Suppressor macrophage treated with lipopolysaccharide for 1 hour (primary cell): ENCODE results near the gene SERINC5.
"Not testable (repeated sequence)": the region's sequence is repeated elsewhere in the genome, so short reads cannot be mapped to it uniquely, and the experiment has no call there.

Experiments
- DNase-seq, 3 donors: peaks; one replicate each; pipeline ENCODE4 v3.0.0-alpha.2; 2020 to 2022

Gene SERINC5

DNA sequence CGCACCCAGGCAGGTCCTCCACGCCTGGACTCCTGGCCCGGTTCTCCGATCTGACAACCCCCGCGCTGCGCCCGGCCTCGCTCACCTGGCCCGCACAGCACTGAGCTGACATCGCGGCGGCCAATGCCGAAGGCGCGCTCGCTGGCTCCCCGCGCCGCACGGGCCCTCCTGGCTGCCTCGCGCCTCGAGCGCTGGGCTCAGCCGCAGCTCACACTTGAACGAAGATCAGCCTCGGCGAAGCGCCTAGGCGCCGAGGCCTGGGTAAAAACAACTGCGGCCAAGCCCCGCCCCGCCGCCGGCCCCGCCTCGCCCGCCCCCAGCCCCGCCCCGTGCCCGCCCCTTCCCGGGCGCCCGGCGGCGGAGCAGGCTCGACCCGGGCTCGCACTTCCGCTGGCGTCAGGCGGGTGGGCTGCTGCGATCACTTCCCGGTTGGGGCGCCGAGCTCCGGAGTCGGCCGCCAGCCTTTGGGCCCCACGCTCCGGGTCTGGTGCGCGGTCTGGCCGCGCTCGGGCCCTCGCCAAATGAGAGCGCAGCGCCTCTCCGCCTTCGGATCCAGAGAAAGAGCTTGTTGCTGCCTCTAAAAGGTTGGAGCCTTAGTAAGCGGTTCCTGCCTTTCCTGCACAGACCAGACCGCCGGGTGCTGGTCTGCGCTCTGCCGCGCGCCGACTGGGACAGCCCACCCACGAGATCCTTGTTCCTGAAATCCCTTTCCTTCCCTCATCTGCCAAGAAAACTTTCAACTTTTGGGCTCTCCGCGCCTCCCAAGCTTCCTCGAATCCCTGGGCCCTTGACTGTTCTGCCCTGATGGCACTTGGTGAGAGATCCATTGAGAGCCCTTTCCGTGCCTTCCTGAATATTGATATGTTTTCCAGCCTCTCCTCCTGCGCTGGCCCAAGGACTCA is at the start of gene SERINC5:
SERINC5 (minus strand) TSS at position 238 of the 902 bp plus-strand sequence; CDS start at position 112, 126 bp downstream.
- DNase-seq, result peak; percentile 91 to 96 (median 92)

DNA sequence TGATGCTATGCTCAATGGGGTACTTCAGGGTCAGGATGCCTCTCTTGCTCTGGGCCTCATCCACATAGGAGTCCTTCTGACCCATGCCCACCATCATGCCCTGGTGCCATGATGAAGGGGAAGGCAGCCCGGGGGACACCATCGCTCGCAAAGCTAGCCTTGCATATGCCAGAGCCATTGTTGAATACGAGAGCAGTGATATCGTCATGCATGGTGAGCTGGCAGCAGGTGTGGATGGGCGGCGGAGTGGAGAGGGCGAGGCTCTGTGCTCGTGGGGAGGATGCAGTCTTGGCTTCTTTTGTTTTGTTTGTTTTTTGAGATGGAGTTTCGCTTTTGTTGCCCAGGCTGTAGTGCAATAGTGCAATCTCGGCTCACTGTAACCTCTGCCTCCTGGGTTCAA is 46.8 kb upstream of the SERINC5 start:
- no peak for DNase-seq

DNA sequence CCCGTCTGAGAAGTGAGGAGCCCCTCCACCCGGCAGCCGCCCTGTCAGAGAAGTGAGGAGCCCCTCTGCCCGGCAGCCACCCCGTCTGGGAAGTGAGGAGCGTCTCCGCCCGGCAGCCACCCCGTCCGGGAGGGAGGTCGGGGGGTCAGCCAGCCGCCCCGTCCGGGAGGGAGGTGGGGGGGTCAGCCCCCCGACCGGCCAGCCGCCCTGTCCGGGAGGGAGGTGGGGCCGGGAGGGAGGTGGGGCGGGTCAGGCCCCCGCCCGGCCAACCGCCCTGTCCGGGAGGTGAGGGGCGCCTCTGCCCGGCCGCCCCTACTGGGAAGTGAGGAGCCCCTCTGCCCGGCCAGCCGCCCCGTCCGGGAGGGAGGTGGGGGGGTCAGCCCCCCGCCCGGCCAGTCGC is 45.5 kb upstream of the SERINC5 start:
- not testable (repeated sequence) for DNase-seq

DNA sequence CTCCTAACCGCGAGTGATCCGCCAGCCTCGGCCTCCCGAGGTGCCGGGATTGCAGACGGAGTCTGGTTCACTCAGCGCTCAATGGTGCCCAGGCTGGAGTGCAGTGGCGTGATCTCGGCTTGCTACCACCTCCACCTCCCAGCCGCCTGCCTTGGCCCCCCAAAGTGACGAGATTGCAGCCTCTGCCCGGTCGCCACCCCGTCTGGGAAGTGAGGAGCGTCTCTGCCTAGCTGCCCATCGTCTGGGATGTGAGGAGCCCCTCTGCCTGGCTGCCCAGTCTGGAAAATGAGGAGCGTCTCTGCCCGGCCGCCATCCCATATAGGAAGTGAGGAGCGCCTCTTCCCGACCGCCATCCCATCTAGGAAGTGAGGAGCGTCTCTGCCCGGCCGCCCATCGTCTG is 44.9 kb upstream of the SERINC5 start:
- not testable (repeated sequence) for DNase-seq

DNA sequence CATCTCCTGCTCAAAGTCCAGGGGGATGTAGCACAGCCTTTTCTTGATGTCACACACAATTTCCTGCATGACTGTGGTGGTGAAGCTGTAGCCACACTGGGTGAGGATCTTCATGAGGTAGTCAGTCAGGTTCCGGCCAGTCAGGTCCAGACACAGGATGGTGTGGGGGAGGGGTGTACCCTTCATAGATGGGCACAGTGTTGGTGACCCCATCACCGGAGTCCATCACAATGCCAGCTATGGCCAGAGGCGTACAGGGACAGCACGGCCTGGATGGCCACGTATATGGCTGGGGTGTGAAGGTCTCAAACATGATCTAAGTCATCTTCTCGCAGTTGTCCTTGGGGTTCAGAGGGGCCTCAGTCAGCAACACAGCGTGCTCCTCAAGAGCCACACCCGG is 44.3 kb upstream of the SERINC5 start:
- no peak for DNase-seq

DNA sequence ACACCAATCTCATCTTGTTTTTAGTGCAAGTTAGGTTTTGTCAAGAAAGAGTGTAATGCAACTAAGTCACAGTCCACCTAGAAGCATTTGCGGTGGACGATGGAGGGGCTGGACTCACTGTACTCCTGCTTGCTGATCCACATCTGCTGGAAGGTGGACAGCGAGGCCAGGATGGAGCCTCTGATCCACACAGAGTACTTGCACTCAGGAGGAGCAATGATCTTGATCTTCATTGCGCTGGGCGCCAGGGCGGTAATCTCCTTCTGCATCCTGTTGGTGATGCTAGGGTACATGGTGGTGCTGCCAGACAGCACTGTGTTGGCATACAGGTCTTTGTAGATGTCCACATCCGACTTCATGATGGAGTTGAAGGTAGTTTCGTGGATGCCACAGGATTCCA is 43.8 kb upstream of the SERINC5 start:
- no peak for DNase-seq

DNA sequence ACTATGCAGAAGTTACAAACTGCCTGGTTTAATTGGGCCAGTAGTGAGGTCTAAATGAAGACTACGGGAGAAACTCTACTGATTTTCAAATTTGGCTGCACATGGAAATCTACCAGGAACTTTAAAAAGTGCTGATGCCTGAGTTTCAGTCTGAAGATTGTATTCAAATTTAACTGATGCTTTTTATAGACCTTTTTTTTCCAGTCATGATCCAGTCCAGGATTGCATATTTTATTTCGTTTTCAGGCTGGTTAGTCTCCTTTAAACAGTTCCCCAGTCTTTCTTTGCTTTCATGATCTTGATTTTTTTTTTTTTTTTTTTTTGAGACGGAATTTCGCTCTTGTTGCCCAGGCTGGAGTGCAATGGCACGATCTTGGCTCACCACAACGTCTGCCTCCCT is 40.3 kb upstream of the SERINC5 start:
- DNase-seq, result no peak

DNA sequence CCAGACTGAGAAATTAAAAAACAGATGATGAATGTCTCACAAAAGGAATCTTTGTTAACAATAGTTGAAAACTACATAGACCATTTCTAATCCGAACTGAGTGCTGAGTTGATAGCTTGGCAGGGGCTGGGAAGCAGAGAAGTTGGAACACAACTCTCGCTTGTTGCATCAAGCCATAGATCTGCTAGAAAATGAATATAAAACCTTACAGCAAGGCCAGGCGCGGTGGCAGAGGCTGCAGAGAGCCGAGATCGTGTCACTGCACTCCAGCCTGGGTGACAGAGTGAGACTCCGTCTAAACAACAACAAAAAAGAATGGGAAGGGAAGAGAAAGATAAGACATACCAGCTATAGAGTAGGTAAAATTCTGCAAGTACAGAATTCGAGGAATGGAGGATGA is 35.9 kb upstream of the SERINC5 start:
- DNase-seq, result no peak

DNA sequence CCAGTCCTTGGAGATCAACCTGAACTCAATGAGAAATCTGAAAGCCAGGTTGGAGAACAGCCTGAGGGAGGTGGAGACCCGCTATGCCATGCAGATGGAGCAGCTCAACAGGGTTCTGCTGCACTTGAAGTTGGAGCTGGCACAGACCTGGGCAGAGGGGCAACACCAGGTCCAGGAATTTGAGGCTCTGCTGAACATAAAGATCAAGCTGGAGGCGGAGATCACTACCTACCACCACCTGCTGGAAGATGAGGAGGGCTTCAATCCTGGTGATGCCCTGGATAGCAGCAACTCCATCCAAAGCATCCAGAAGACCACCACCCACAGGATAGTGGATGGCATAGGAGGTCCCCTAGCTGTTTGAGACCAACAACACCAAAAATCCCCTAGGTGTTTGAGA is 33.5 kb upstream of the SERINC5 start:
- DNase-seq, result no peak

DNA sequence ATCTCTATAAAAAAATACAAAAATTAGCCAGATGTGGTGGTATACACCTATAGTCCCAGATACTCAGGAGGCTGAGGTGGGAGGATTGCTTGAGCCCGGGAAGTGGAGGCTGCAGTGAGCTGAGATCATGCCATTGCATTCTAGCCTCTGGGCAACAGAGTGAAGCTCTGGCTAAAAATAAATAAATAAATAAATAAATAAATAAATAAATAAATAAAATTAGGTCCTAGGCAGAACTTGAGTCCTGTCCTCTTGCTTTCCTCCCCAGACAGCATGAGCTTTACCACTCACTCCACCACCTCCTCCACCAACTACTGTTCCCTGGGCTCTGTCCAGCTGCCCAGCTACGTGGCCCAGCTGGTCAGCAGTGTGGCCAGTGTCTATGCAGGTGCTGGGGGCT is 32.3 kb upstream of the SERINC5 start:
- no peak for DNase-seq

DNA sequence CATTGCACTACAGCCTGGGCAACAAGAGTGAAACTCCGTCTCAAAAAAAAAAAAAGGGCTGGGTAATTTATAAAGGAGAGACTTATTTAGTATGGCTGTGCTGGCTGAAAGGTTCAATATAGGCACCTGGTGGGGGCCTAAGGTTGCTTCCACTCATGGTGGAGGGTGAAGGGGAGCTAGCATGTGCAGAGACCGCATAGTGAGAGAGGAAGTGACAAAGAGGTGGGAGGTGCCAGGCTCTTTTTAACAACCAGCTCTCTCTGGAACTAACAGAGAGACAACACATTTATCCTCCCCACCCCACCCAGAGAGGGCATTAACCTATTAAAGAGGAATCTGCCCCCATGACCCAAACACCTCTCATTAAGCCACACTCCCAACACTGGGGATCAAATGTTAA is 28.9 kb upstream of the SERINC5 start:
- DNase-seq, result peak in 1 of 3 donors; percentile 16

DNA sequence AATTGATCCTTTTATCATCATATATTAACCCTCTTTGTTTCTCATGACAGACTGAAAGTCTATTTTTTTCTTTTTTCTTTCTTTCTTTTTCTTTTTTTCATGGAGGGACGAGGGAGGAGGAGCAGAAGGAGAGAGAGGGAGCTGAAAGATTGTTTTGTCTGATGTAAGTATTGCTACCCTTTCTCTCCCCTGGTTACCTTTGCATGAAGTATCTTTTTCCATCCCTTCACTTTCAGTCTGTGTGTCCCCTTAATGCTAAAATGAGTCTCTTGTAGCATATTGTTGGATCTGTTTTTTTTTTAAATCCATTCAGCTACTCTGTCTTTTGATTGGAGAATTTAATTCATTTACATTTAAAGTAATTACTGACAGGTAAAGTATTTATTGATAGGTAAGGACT is 27.5 kb upstream of the SERINC5 start:
- DNase-seq, result no peak

DNA sequence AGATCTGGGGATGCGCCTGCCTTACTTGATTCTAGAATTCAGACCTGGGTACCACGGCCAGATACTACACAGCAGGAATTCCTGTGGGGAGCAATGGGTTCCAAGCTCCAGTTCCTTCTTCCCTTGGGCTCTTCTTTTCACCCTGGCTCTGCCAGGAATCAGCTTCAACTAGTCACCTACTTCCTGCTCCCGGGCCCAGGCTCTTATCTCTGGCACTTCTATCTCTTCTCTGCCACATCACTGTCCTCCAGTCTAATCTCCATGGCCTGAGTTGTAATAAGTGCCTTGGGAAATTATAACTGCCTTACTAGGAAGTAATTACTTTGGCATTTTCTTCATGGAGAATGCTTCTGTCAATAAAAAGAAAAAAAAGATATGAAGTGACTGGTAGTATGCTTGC is 26.2 kb upstream of the SERINC5 start:
- DNase-seq, result no peak

DNA sequence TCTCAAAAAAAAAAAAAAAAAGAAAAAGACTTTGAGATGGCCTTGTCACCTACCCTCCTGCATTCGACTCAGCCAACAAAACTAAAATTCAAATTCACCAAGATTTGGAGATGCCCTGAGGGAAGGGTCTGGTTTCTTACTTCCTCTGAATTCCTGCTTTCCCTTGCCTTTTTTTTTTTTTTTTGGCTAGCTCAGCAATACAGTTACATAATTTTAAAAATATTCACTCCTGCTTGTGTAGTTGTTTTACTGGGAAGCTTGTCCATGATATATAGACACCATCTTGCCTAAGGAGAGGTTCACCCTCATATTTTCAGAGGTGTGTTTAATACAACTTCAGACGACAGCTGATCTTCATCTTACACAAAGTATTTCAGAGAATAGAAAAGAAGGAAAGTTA is 21.3 kb upstream of the SERINC5 start:
- DNase-seq, result no peak

DNA sequence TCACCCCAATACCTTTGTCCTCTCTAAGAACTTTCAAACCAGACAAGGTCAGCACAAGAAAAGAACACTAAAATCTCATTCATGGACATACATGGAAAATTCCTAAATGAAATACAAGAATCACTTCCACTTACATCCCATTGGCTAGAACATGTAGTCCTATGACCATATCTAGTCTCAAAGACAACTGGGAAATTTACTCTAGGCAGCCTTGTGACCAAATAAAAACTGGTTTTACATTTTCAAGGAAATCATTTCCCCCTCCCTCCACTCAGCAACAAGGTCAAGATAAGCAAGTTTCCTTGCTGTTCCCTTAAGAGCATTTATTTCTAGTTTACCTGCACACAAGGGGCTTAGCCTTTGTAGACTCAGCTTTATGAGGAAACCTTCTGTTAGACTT is 20.3 kb upstream of the SERINC5 start:
- no peak for DNase-seq

DNA sequence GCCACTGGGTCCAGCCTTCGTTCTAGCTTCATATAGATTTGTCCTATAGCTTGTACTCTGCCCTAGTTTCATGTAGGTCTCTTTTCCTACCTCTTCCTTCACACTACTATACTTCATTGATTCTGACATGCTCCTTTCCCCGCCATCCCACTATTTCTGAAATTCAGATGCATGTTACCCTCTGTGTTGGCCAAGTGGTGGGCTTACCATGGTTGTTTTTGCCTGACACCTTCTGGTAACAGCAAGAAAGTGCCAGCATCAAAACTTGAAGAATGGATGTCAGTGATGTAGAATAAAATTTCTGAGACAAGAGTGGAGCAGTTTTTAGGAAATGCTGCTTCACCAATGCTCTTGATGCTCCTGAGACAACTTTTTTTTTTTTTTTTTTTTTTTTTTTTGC is 19.5 kb upstream of the SERINC5 start:
- DNase-seq, result no peak

DNA sequence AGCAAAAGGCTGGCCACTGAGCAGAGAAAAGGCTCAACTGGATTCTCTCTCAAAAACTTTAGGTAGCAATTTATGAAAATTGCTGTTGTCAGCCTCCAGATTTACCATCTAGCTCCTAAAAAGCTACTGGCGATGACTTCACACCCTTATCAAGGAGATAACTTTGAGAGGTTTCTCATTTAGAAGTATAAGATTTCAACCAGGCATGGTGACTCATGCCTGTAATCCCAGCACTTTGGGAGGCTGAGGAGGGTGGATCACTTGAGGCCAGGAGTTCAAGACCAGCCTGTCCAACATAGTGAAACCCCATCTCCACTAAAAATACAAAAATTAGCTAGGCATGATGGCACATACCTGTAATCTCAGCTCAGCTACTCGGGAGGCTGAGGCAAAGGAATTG is 14.7 kb upstream of the SERINC5 start:
- not testable (repeated sequence) for DNase-seq

DNA sequence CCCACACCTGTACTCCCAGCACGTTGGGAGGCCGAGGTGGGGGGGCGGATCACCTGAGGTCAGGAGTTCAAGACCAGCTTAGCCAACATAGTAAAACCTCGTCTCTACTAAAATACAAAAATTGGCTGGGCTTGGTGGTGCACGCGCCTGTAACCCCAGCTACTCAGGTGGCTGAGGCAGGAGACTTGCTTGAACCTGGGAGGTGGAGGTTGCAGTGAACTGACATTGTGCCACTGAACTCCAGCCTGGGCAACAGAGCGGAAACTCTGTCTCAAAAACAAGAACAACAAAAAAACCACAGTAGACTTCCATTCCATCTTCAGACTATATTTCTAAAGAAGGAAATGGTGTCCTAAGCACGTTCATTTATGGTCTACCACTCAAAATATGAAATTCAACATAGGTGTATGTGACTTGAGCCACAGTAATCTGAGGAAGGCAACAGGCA is 14.2 kb upstream of the SERINC5 start:
- no peak for DNase-seq

DNA sequence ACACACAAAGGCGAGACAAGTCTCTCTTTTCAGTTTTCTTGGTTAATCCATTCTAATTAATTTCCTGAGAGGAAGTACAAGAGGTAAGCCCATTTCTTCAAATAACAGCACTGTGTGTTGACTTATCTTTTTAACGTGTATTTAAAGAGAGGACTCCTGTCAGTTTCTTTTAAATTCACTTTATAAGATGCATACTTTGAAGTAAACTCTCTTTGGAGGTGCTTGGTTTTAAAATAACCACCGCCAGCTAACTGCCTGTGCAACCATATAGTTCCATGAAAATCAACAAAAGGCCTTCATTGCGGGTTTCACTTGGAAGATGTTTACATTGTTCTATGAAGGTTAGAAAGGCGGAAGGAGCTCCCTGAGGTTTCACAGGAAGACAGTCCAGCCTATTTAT is 13.1 kb upstream of the SERINC5 start:
- DNase-seq, result no peak

DNA sequence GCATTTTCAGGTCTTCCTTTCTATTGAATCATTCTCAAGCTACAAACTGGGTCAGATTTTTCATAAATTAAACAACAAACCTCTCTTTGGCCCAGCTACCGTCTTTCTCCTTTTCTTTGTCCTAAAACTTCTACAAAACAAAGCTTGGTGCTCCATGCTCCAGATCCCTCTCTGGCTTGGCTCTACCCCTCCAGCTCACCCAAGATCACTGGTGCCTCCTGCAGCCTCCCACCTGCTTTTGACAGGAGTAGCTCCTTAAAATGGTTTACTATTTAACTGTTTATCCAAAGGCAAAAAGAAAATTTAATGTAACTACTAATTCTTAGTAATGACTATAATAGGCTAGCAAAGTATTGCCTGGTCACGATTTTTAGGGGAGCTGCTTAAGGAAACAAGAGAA is 10.7 kb upstream of the SERINC5 start:
- no peak for DNase-seq

DNA sequence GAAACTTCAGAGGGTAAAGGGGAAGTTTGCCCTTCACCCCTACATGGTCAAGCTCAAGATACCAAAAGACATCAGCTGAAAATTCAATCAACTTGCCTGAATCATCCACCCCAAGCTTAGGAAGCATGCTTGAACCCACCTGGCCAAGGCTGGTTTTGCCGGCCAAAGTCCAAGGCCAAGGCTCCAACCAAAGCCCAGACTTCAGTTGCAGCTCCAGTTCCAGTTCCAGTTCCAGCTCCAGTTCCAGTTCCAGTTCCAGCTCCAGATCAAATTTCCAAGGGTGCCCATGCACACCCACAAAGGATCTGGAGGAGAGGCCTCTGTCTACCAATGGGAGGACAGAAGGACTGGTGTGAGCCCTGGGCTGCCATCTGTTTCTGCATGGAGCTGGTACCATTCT is 4.6 kb upstream of the SERINC5 start:
- no peak for DNase-seq

DNA sequence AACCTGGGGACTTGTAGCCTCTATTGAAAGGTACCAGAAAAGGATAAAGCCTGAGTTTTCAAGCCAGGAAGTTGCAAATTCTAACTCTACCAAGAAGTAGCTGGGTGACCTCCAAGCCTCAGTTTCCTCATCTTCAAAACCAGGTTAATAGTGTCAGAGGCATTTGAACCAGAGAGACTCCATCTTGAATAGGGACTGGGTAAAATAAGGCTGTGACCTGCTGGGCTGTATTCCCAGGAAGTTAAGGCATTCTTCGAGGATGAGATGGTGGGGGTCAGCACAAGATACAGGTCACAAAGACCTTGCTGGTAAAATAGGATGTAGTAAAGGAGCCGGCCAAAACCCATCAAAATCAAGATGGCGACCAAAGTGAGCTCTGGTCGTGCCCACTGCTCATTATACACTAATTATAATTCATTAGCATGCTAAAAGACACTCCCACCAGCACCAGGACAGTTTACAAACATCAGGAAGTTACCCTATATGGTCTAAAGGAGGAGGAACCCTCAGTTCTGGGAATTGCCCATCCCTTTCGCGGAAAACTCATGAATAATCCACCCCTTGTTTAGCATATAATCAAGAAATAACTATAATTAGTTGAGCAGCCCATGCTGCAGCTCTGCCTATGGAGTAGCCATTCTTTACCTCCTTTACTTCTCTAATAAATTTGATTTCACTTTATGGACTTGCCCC is 3.8 kb upstream of the SERINC5 start:
- peak in 1 of 3 donors; percentile 31 for DNase-seq

DNA sequence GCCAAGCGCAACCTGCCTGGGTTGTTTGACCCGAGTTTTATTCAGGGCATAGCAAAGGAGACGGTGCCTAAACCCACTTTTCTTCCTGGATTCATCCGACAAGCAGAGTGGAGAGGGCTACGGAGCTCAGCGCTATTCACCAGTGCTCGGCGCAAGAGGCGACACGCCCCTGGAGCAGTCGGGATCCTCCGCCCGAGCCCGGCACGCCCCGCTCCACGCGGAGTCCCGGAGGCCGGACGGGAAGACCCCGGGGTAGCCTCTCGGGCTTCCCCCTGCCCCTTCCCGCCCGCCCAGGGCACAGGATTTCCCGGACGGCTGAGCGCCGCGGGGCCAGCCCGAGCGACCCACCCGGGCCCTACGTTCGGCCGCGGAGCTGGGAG is 427 bp downstream of the SERINC5 start:
- peak; percentile 76 to 89 (median 77) for DNase-seq

DNA sequence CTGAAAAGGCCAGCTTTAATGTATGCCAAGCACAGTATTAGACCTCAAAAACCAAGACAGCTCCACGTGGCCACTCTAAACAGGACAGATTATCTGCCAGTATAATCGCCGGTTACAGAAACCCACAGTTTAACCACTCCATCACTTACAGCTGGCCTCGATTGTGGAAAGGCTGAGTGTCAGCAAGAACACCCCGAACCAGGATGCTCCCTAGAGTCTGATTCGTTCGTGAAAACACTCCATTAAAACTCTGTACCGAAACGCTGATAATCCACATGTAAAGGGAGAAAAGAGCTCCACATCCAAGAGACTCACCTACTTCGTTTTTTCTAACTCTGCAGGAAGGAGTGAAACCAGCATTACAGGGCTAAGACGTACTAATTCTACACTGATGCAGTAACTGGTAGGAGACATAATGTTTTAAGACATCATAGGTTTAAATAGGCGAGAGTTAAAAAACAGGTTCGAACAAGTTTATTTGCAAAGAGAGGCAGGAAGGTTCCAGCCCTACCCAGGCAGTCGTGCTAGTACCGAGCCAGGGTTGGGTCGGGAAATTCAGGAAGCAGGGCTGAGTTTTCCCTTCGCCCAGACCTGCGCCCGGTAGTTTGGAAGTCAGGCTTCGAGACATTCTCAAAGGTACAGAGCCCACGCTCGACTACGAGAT is 949 bp downstream of the SERINC5 start:
- no peak for DNase-seq
